Endothelial cell of umbilical vein (primary cell): ENCODE data around the gene KLHDC4. TPM values are rescaled to one million over a fixed set of nuclear protein-coding genes. Genes with fewer than 3 reads are reported as not detected.

Experiments
- BruUV-seq: library from RNA; stranded (reverse); fragments of 400-500 nt; replicated peaks from 2 replicates; lab custom pipeline; 2021; lab: Mats Ljungman, UMichigan
- CTCF ChIA-PET: fragments of 300-600, 350-600 bp; sonication (Branson Sonifier 250); formaldehyde crosslinking; loops from one replicate; lab custom pipeline; 2021; ENCODE audit warnings: antibody characterized with exemption, inconsistent platforms; lab: Charles Lee
- POLR2A ChIA-PET: fragments of 300-600, 350-600 bp; sonication (Branson Sonifier 250); formaldehyde crosslinking; loops from one replicate; lab custom pipeline; 2021; ENCODE audit warnings: antibody characterized with exemption, inconsistent platforms; lab: Charles Lee
- DNase-seq: peaks from one replicate; pipeline ENCODE4 v3.0.0-alpha.2; 2011; ENCODE audit warnings: low read depth, low spot score
- FAIRE-seq: peaks from 2 replicates; lab custom pipeline; 2011; peaks lifted over from hg19 to GRCh38; lab: Jason Lieb, UNC
- H2AFZ ChIP-seq: 2 replicates; pipeline ENCODE4 v1.6.0; 2012; ENCODE audit warnings: low read depth, low read length, control low read depth, inconsistent platforms
- H3K27ac ChIP-seq: 2 replicates; pipeline ENCODE4 v1.5.1; 2011; ENCODE audit warnings: low read depth, mild to moderate bottlenecking, control low read depth, low read length, moderate library complexity; ENCODE audit not compliant: insufficient read depth
- H3K27me3 ChIP-seq, 2 experiments: 2 replicates each; pipeline versions ENCODE4 v1.6.0 to v1.6.1; 2011; ENCODE audit warnings: low read length in 2 of 2, mixed read lengths in 1 of 2; ENCODE audit not compliant: control insufficient read depth in 2 of 2, insufficient read depth in 2 of 2
- H3K36me3 ChIP-seq, 2 experiments: 2 replicates in 1 of 2; 3 replicates in 1 of 2; pipeline ENCODE4 v1.5.1; 2011; ENCODE audit warnings: low read length in 2 of 2, mild to moderate bottlenecking in 1 of 2, moderate library complexity in 1 of 2; ENCODE audit not compliant: control insufficient read depth in 2 of 2, insufficient read depth in 2 of 2; ENCODE audit errors: extremely low read depth in 1 of 2
- H3K4me1 ChIP-seq: 3 replicates; pipeline ENCODE4 v1.5.1; 2011; ENCODE audit warnings: mild to moderate bottlenecking, low read length; ENCODE audit not compliant: control insufficient read depth, insufficient read depth; ENCODE audit errors: extremely low read depth
- H3K4me2 ChIP-seq: 2 replicates; pipeline ENCODE4 v1.6.1; 2011; ENCODE audit warnings: low read length, control low read depth, mixed read lengths; ENCODE audit not compliant: insufficient read depth
- H3K4me3 ChIP-seq, 3 experiments: fragments of 200-600 bp in 1 of 3; sonication (generic), shearing (Covaris generic) in 1 of 3; replicated peaks in 1 of 3; 2 replicates each; pipeline ENCODE4 v1.5.1; 2011 to 2016; ENCODE audit warnings: control low read depth in 3 of 3, low read length in 3 of 3, mild to moderate bottlenecking in 2 of 3, inconsistent platforms in 1 of 3, low read depth in 1 of 3, moderate library complexity in 1 of 3; ENCODE audit not compliant: insufficient read depth in 1 of 3
- H3K79me2 ChIP-seq: 2 replicates; pipeline ENCODE4 v1.6.0; 2012; ENCODE audit warnings: low read length, inconsistent platforms; ENCODE audit not compliant: control insufficient read depth, insufficient read depth
- H3K9ac ChIP-seq: replicated peaks from 2 replicates; pipeline ENCODE3; 2011; ENCODE audit warnings: low read length, control low read depth; ENCODE audit not compliant: insufficient read depth; ENCODE audit errors: extremely low read depth
- H3K9me1 ChIP-seq: replicated peaks from 3 replicates; pipeline ENCODE4 v1.6.0; 2011; ENCODE audit warnings: mild to moderate bottlenecking, low read length; ENCODE audit not compliant: control insufficient read depth, insufficient read depth; ENCODE audit errors: extremely low read depth
- H3K9me3 ChIP-seq: replicated peaks from 2 replicates; pipeline ENCODE4 v1.5.1; 2012; ENCODE audit warnings: low read length, inconsistent platforms; ENCODE audit not compliant: control insufficient read depth, insufficient read depth
- H4K20me1 ChIP-seq: replicated peaks from 2 replicates; pipeline ENCODE3; 2011; ENCODE audit warnings: mild to moderate bottlenecking, low read length; ENCODE audit not compliant: control insufficient read depth, insufficient read depth; ENCODE audit errors: extremely low read depth
- CTCF ChIP-seq, 2 donors: IDR thresholded peaks; 1 replicate in 1 of 2; 2 replicates in 1 of 2; pipeline ENCODE4 v1.5.1; 2011; ENCODE audit warnings: low read length in 2 of 2, mild to moderate bottlenecking in 2 of 2, moderate library complexity in 2 of 2, control low read depth in 1 of 2, inconsistent platforms in 1 of 2, low read depth in 1 of 2; ENCODE audit not compliant: insufficient read depth in 1 of 2; ENCODE audit errors: extremely low read depth in 1 of 2
- EZH2 ChIP-seq: IDR thresholded peaks from 2 replicates; pipeline ENCODE4 v1.6.1; 2012; ENCODE audit warnings: borderline replicate concordance, low read depth, mild to moderate bottlenecking, moderate library complexity, low read length, inconsistent platforms; ENCODE audit not compliant: severe bottlenecking
- FOS ChIP-seq: IDR thresholded peaks from 2 replicates; pipeline ENCODE4 v1.6.1; 2011; ENCODE audit warnings: mild to moderate bottlenecking, low read length, moderate library complexity, borderline replicate concordance; ENCODE audit not compliant: insufficient read depth
- GATA2 ChIP-seq: IDR thresholded peaks from 2 replicates; pipeline ENCODE4 v1.7.0; 2011; ENCODE audit warnings: low read depth, mild to moderate bottlenecking, moderate library complexity, mixed read lengths, low read length; ENCODE audit not compliant: insufficient read length, insufficient read depth
- JUN ChIP-seq: IDR thresholded peaks from 2 replicates; pipeline ENCODE4 v1.6.1; 2011; ENCODE audit warnings: borderline replicate concordance, low read depth; ENCODE audit not compliant: insufficient read length, insufficient read depth
- MAX ChIP-seq: IDR thresholded peaks from 2 replicates; pipeline ENCODE4 v1.6.1; 2011; ENCODE audit not compliant: insufficient read depth, insufficient read length
- MYC ChIP-seq: IDR thresholded peaks from one replicate; pipeline ENCODE4 v1.6.1; 2011; ENCODE audit warnings: mild to moderate bottlenecking, low read depth, low read length
- POLR2A ChIP-seq: IDR thresholded peaks from 2 replicates; pipeline ENCODE4 v1.6.1; 2012; ENCODE audit warnings: low read depth, mild to moderate bottlenecking, control low read depth, low read length
- POLR2AphosphoS5 ChIP-seq: IDR thresholded peaks from 2 replicates; pipeline ENCODE4 v1.6.1; 2012; ENCODE audit warnings: low read depth, mild to moderate bottlenecking, control low read depth, low read length, moderate library complexity; ENCODE audit not compliant: insufficient read depth
- dilution Hi-C: fragments of 300-500 bp; cut with MboI; formaldehyde crosslinking; loops from one replicate; pipeline ENCODE4 v1.15.0; 2019; ENCODE audit warnings: low sequenced_read_pairs; ENCODE audit not compliant: extremely low pct_ligation_motif_present
- intact Hi-C: fragments of 100-400 bp; cut with micrococcal nuclease; formaldehyde crosslinking; loops from one replicate; pipeline ENCODE4 v1.10.0; 2022
- polyA plus RNA-seq, 4 experiments: library from polyadenylated mRNA; depleted of rRNA in 3 of 4; stranded (reverse) in 3 of 4; unstranded in 1 of 4; fragments of >200 nt; gene quantifications; 2 replicates each; pipeline versions ENCODE4 v1.2.1 to v1.2.3, GENCODE V29; 2011 to 2012; ENCODE audit warnings: missing spikeins in 1 of 4
- total RNA-seq: library from RNA; stranded (reverse); gene quantifications from 2 replicates; pipeline ENCODE4 v1.2.3, GENCODE V29; 2021

KLHDC4 gene
- total and polyA plus RNA-seq, 2 donors (not counting 3 experiments of a cell fraction or from before 2014, with no cell fraction given): 24.7 to 46.2 TPM

GRCh38 chr16:87736008-87736382, 29.8 kb downstream of the KLHDC4 start:
- FAIRE-seq (no peak), DNase-seq (no peak)
- ChIA-PET CTCF (interaction anchor here (1.0 kb wide), 1 partner anchor 13 kb away, joined by 3 read pairs; no protein-coding TSS in a partner anchor), POLR2A (no interaction called here)
- TF ChIP-seq EZH2: no peak
- TF ChIP-seq GATA2: no peak
- TF ChIP-seq POLR2A: no peak
- TF ChIP-seq FOS: no peak
- no peak for TF ChIP-seq CTCF (IDR thresholded peaks at IDR 0.05; ENCODE audit: extremely low read depth in 1 of 2, insufficient read depth in 1 of 2, low read depth in 1 of 2, low read length in 2 of 2)
- TF ChIP-seq POLR2AphosphoS5: no peak
- no peak for TF ChIP-seq MYC
- TF ChIP-seq JUN: no peak
- no peak for TF ChIP-seq MAX
- Histone ChIP-seq H2AFZ (no peak overlapping the region), H4K20me1 (no peaks in the 10 kb centered on the region), H3K79me2 (no peaks in the 10 kb centered on the region), H3K4me1 (no peaks in the 10 kb centered on the region), H3K9me3 (no peaks in the 10 kb centered on the region), H3K9ac (no peak overlapping the region), H3K36me3 (peaks cover 0 to 10% of the 10 kb centered on the region in 2 experiments), H3K4me2 (no peak overlapping the region), H3K27ac (no peak overlapping the region), H3K9me1 (no peaks in the 10 kb centered on the region), H3K27me3 (no peaks in the 10 kb centered on the region), H3K4me3 (no peak overlapping the region)
- intact Hi-C loops (no loop called here), dilution Hi-C loops (no loop called here)
- BruUV-seq: no TSS peak
